ENCODE results near the gene ACBD6. TPM values are rescaled to one million over a fixed set of nuclear protein-coding genes. Genes with fewer than 3 reads are reported as not detected.
A peak's percentile ranks its signal among the peaks of the same experiment; 100 is the strongest.

Gene ACBD6
- total and polyA plus RNA-seq, 8 donors, result 15.0 to 25.1 (median 18.6) TPM

- Histone ChIP-seq H3K9me3 (no peaks in the 10 kb centered on the region), H3K4me3 (no peak overlapping the region), H3K27ac (no peak overlapping the region), H3K36me3 (no peaks in the 10 kb centered on the region), H3K4me1 (peaks cover 0 to 8% (median 6%) of the 10 kb centered on the region in 3 donors), H3K27me3 (no peaks in the 10 kb centered on the region)
- ATAC-seq (no peak), FAIRE-seq (no peak), DNase-seq (peak in 1 of 6 donors; percentile 18)
- no peak for TF ChIP-seq CTCF (IDR thresholded peaks at IDR 0.05)
- 50 to 64% methylated on average over 5 of the region's 5 CpGs for WGBS, 2 donors
- intact Hi-C loops (cut with DNase I), result loop anchor here in 1 of 3 donors (10.0 kb wide), 1 partner anchor 158 kb away; no protein-coding TSS in a partner anchor
These were observed 245.4 kb downstream of the ACBD6 start for GRCh38 chr1:180257028-180257386.

- H3K36me3 ChIP-seq, result no peaks in the 10 kb centered on the region
- peaks cover 0 to 8% (median 6%) of the 10 kb centered on the region in 3 donors for H3K4me1 ChIP-seq
- peak; percentile 22 to 69 (median 52) for ATAC-seq
- H3K9me3 ChIP-seq, result no peaks in the 10 kb centered on the region
- intact Hi-C loops (cut with DNase I), result loop anchor here in 1 of 3 donors (10.0 kb wide), 1 partner anchor 158 kb away; no protein-coding TSS in a partner anchor
- no peak overlapping the region for H3K27ac ChIP-seq
- H3K27me3 ChIP-seq, result no peaks in the 10 kb centered on the region
- H3K4me3 ChIP-seq, result no peak overlapping the region
- 55 to 58% methylated on average over 15 of the region's 15 CpGs for WGBS, 2 donors
- DNase-seq, result peak in 3 of 6 donors; percentile 23 to 54 (median 24)
- no peak for FAIRE-seq
- no peak for TF ChIP-seq CTCF (IDR thresholded peaks at IDR 0.05)
These were observed 245.9 kb downstream of the ACBD6 start for GRCh38 chr1:180256341-180257027.

- FAIRE-seq, result no peak
These were observed 246.6 kb downstream of the ACBD6 start for GRCh38 chr1:180255536-180256340.

GRCh38 chr1:180254854-180255253 is 247.5 kb downstream of the ACBD6 start:
- 94 to 99% methylated on average over 11 of the region's 11 CpGs for WGBS, 2 donors
- intact Hi-C loops (cut with DNase I), result loop anchor here in 1 of 3 donors (5.0 to 10.0 kb wide), 2 partner anchors 160 to 227 kb away; no protein-coding TSS in a partner anchor
- no peak overlapping the region for H3K4me3 ChIP-seq
- TF ChIP-seq CTCF (IDR thresholded peaks at IDR 0.05), result no peak
- no peak for ATAC-seq
- no peak for FAIRE-seq
- H3K36me3 ChIP-seq, result no peaks in the 10 kb centered on the region
- DNase-seq, result peak in 1 of 6 donors; percentile 34
- peaks cover 0 to 8% (median 6%) of the 10 kb centered on the region in 3 donors for H3K4me1 ChIP-seq
- no peaks in the 10 kb centered on the region for H3K27me3 ChIP-seq
- H3K9me3 ChIP-seq, result no peaks in the 10 kb centered on the region
- H3K27ac ChIP-seq, result no peak overlapping the region

More at GRCh38 chr1:180255536-180256340, 246.6 kb downstream of the ACBD6 start:
- peaks cover 0 to 8% (median 6%) of the 10 kb centered on the region in 3 donors for H3K4me1 ChIP-seq
- ATAC-seq (no peak), DNase-seq (peak in 1 of 6 donors; percentile 31)
- no peaks in the 10 kb centered on the region for H3K36me3 ChIP-seq
- 84 to 91% methylated on average over 18 of the region's 18 CpGs for WGBS, 2 donors
- no peak overlapping the region for H3K27ac ChIP-seq
- intact Hi-C loops (cut with DNase I), result loop anchor here in 1 of 3 donors (10.0 kb wide), 1 partner anchor 159 kb away; no protein-coding TSS in a partner anchor
- no peaks in the 10 kb centered on the region for H3K27me3 ChIP-seq
- no peak for TF ChIP-seq CTCF (IDR thresholded peaks at IDR 0.05)
- no peaks in the 10 kb centered on the region for H3K9me3 ChIP-seq
- H3K4me3 ChIP-seq, result no peak overlapping the region

Measured in pancreas (tissue), 10 donors.